ENCODE measurements around the gene CCDC27.

Gene CCDC27

GRCh38 chr1:3749512-3749911 lies 2.7 kb upstream of the CCDC27 start:
- H3K36me3 Mint-ChIP-seq (ENCODE audit: low read depth), result peaks cover 5% of the 10 kb centered on the region
- H3K4me1 Mint-ChIP-seq, result peaks cover 25% of the 10 kb centered on the region
- H3K4me3 Mint-ChIP-seq, result no peak overlapping the region
- no peaks in the 10 kb centered on the region for H3K9me3 Mint-ChIP-seq
- peaks cover 11% of the 10 kb centered on the region for H3K27me3 Mint-ChIP-seq (ENCODE audit: low read depth)
- peak overlapping the region in 2 of 3 experiments; percentile 15 to 29 for H3K27ac Mint-ChIP-seq
- TF ChIP-seq CTCF (IDR thresholded peaks at IDR 0.05; ENCODE audit: unreplicated experiment in 3 of 3), result no peak

- H3K4me3 Mint-ChIP-seq, result peak overlapping the region in 1 of 3 experiments; percentile 56
- peak overlapping the region; percentile 30 to 92 (median 89) for H3K27ac Mint-ChIP-seq
- no peak for TF ChIP-seq CTCF (IDR thresholded peaks at IDR 0.05; ENCODE audit: unreplicated experiment in 3 of 3)
Measured at GRCh38 chr1:3750741-3751140, 1.5 kb upstream of the CCDC27 start.

GRCh38 chr1:3753656-3754454 lies 1.6 kb downstream of the CCDC27 start:
- Mint-ChIP-seq H3K4me3 (no peak overlapping the region), H3K27me3 (ENCODE audit: low read depth) (peaks cover 11% of the 10 kb centered on the region), H3K36me3 (ENCODE audit: low read depth) (no peaks in the 10 kb centered on the region), H3K9me3 (no peaks in the 10 kb centered on the region), H3K4me1 (peaks cover 5% of the 10 kb centered on the region), H3K27ac (no peak overlapping the region)
- TF ChIP-seq CTCF (IDR thresholded peaks at IDR 0.05; ENCODE audit: unreplicated experiment in 3 of 3), result no peak

More at GRCh38 chr1:3750741-3751140, 1.5 kb upstream of the CCDC27 start:
- no peaks in the 10 kb centered on the region for H3K36me3 Mint-ChIP-seq (ENCODE audit: low read depth)
- H3K4me1 Mint-ChIP-seq, result peaks cover 13% of the 10 kb centered on the region
- H3K27me3 Mint-ChIP-seq (ENCODE audit: low read depth), result peaks cover 10% of the 10 kb centered on the region
- no peaks in the 10 kb centered on the region for H3K9me3 Mint-ChIP-seq

- H3K27me3 Mint-ChIP-seq (ENCODE audit: low read depth), result peaks cover 17% of the 10 kb centered on the region
- H3K4me1 Mint-ChIP-seq, result no peaks in the 10 kb centered on the region
- peaks cover 13% of the 10 kb centered on the region for H3K9me3 Mint-ChIP-seq
- H3K4me3 Mint-ChIP-seq, result no peak overlapping the region
- no peak for TF ChIP-seq CTCF (IDR thresholded peaks at IDR 0.05; ENCODE audit: unreplicated experiment in 3 of 3)
- H3K27ac Mint-ChIP-seq, result no peak overlapping the region
- H3K36me3 Mint-ChIP-seq (ENCODE audit: low read depth), result no peaks in the 10 kb centered on the region
Measured at GRCh38 chr1:3756394-3756793, 4.1 kb downstream of the CCDC27 start.

- no peak for TF ChIP-seq CTCF (IDR thresholded peaks at IDR 0.05; ENCODE audit: unreplicated experiment in 3 of 3)
- Mint-ChIP-seq H3K4me3 (no peak overlapping the region), H3K9me3 (peaks cover 13% of the 10 kb centered on the region)
Measured at GRCh38 chr1:3759164-3759563, 6.9 kb downstream of the CCDC27 start.

GRCh38 chr1:3759796-3760195 lies 7.5 kb downstream of the CCDC27 start:
- no peak for TF ChIP-seq CTCF (IDR thresholded peaks at IDR 0.05; ENCODE audit: unreplicated experiment in 3 of 3)
- no peaks in the 10 kb centered on the region for H3K4me1 Mint-ChIP-seq
- H3K4me3 Mint-ChIP-seq, result no peak overlapping the region
- peaks cover 21% of the 10 kb centered on the region for H3K27me3 Mint-ChIP-seq (ENCODE audit: low read depth)
- no peak overlapping the region for H3K27ac Mint-ChIP-seq
- peaks cover 13% of the 10 kb centered on the region for H3K9me3 Mint-ChIP-seq
- H3K36me3 Mint-ChIP-seq (ENCODE audit: low read depth), result no peaks in the 10 kb centered on the region

More at GRCh38 chr1:3759164-3759563, 6.9 kb downstream of the CCDC27 start:
- H3K27me3 Mint-ChIP-seq (ENCODE audit: low read depth), result peaks cover 19% of the 10 kb centered on the region
- H3K27ac Mint-ChIP-seq, result no peak overlapping the region
- H3K4me1 Mint-ChIP-seq, result no peaks in the 10 kb centered on the region
- no peaks in the 10 kb centered on the region for H3K36me3 Mint-ChIP-seq (ENCODE audit: low read depth)
